ENCODE results near the gene MRTFB.

MRTFB gene

DNA sequence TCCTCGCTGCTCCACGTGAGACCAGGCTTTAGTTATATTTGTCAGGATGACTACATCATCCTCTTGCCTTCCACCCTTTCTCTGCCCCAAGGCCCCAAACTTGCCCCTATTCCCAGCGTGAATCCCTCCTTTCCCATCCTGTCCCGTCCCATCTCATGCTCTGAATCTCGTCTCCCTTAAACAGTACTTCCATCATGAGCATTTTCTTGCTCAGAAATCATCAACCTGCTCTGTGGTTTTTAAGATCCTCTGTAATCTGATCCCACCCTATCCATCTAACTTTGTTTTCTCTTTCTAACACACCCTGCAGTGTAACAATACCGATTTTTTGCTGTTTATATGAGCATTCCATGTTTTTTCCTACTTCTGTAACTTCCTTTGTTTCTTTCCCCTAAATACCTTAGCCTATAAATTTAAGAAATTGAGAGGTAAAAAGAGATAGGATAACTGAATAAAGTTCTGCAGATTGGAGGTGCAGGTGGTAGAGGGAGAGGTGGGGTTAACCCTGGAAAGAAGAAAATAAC lies 39.7 kb downstream of the MRTFB start:
- FAIRE-seq: no peak

DNA sequence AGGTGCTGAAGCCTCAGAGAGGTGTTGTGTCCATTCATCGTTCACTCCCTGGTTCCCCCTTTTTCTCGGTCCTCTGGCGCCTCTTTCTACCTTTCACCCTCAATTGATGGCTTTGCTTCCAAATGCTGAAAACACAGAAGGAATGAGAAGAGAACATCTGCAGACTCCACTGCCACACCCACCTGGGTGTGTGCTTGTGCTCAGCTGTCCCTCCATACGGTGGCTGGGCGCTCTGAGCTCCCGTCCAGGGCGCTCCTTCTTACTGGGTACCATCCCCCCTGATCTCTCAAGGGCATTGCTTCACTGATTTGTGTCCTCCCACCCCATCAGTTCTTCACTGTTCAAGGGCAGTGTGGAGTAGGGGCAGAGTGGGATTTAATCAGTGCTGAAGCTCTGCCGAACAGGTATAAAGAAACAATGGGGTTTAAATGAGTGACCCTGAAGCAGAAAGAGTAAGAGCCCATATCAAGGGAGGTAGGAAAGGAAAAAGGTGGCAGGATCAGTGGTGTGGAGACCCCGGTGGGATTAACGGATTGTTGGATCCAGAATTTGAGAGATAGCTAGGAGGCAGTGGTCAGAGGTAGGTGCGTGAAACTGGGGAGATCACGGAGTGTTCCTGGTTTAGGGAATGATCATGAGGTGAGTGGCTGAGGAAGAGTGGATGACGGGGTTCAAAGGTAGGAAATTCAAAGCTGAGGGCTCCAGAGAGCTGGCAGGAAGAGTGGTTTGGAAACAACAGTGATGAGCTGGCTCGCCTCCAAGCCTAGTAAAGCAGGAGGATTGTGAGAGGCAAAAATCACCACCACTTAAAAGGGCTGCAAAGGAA lies 40.8 kb downstream of the MRTFB start:
- no peak for DNase-seq (ENCODE audit: insufficient read length, low spot score)
- TF ChIP-seq, protein P1, sequence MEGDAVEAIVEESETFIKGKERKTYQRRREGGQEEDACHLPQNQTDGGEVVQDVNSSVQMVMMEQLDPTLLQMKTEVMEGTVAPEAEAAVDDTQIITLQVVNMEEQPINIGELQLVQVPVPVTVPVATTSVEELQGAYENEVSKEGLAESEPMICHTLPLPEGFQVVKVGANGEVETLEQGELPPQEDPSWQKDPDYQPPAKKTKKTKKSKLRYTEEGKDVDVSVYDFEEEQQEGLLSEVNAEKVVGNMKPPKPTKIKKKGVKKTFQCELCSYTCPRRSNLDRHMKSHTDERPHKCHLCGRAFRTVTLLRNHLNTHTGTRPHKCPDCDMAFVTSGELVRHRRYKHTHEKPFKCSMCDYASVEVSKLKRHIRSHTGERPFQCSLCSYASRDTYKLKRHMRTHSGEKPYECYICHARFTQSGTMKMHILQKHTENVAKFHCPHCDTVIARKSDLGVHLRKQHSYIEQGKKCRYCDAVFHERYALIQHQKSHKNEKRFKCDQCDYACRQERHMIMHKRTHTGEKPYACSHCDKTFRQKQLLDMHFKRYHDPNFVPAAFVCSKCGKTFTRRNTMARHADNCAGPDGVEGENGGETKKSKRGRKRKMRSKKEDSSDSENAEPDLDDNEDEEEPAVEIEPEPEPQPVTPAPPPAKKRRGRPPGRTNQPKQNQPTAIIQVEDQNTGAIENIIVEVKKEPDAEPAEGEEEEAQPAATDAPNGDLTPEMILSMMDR (IDR thresholded peaks at IDR 0.05; ENCODE audit: insufficient read depth, missing control alignments): no peak
- FAIRE-seq: no peak

More for the DNA sequence above, 39.7 kb downstream of the MRTFB start:
- TF ChIP-seq, protein P1 (IDR thresholded peaks at IDR 0.05; ENCODE audit: insufficient read depth, missing control alignments): no peak
- DNase-seq (ENCODE audit: insufficient read length, low spot score): no peak

DNA sequence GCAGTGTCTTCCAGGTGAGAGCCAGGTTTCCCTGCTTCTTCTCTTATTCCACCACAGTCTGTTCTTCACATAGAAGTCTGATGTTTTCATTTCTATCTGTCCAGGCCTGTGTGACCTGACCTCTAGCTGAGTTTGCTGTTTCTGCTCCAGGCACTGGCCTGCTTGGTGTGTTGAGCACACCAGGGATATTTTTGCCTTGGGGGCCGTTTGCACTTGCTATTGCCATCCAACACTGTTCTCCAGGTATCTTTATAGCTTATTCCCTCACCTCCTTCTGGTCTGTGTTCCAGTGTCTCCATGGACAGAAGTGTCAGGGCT lies 41.4 kb downstream of the MRTFB start:
- FAIRE-seq (no peak), DNase-seq (ENCODE audit: insufficient read length, low spot score) (no peak)
- TF ChIP-seq, protein P1 (IDR thresholded peaks at IDR 0.05; ENCODE audit: insufficient read depth, missing control alignments): no peak

DNA sequence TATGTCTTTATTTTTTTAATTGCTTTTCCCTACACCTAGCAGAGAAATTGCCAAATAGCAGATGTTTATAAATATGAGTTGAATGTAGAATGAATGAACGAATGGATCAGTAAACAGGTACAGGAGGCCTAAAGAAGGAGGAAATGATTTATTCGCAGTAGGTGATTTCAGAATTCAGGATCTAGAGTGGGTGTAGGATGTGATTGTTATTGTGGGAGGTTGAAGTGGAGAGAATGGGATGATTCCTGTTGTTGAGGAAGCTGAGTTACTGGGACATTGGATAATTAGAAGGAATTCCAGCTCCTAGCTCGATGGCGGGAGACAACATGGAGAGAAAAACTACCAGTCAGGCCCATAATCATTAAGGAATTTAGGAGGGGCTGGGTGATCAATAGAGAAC lies 42.2 kb downstream of the MRTFB start:
- no peak for DNase-seq (ENCODE audit: insufficient read length, low spot score)
- no peak for FAIRE-seq
- TF ChIP-seq, protein P1 (IDR thresholded peaks at IDR 0.05; ENCODE audit: insufficient read depth, missing control alignments): no peak

DNA sequence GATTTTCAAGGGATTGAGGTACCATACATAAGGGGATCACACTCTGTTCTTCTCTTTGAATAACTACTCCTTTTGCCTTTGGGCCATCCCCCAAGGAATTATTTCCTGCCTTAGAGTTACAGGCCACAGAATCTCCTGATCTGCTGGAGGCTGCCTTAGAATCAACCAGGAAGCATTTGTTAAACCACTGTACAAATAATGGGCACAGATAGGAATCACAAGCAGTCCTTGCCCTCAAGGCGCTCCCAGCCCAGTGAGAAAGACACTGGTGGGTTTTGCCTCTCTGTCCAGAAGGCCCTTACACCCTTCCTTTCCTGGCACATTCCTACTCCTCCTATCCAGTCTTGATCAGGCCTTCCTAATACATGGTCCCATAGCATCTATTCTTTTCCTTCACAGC lies 45.9 kb downstream of the MRTFB start:
- no peak for FAIRE-seq
- TF ChIP-seq, protein P1 (IDR thresholded peaks at IDR 0.05; ENCODE audit: insufficient read depth, missing control alignments): no peak

DNA sequence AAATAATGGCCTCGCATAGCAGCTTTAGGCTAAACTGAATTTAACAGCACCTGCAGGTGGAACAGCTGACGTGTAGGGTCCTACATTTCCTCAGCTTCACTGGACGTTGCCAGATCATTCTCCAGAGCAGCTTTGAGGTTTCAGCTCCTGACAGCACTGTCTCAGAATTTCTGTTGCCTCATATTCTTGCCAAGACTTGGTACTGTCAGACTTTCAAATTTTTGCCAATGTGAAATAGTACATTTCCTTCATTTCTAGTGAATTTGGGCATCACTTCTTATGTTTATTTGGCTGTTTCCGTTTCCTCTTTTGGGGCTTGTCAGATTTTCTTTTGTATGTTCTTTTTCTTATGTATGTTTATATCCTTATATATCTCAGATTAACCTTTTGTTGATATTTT lies 48.7 kb downstream of the MRTFB start:
- TF ChIP-seq, protein P1 (IDR thresholded peaks at IDR 0.05; ENCODE audit: insufficient read depth, missing control alignments): no peak
- DNase-seq (ENCODE audit: insufficient read length, low spot score) (no peak), FAIRE-seq (no peak)

More for the DNA sequence above, 45.9 kb downstream of the MRTFB start:
- DNase-seq (ENCODE audit: insufficient read length, low spot score): no peak

DNA sequence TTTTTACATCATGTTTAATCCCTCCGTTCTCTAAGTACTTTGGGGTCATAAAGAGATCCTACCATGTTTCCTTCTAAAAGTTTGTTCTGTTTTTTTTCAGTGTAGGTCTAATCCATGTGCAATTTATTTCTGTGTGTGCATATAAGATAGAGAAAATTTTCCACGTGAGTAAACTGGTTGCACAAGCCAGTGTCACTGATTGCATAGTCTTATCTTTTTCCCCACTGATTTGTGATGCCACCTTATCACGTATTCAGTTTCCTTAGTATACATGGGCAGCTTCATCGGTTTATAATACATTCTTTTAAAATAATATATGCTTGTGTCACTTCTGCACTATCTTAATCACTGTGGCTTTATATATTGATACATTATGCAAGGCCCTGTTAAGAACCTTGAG lies 49.2 kb downstream of the MRTFB start:
- TF ChIP-seq, protein P1 (IDR thresholded peaks at IDR 0.05; ENCODE audit: insufficient read depth, missing control alignments): no peak
- no peak for FAIRE-seq
- no peak for DNase-seq (ENCODE audit: insufficient read length, low spot score)

Measured in D721Med (cell line).